IPS DF 4.7 (cell line): ENCODE results near the gene VWA2.
A peak's percentile ranks its signal among the peaks of the same experiment; 100 is the strongest.

Experiments
- DNase-seq: peaks from one replicate; pipeline ENCODE4 v3.0.0-alpha.2; 2013; ENCODE audit warnings: low spot score; ENCODE audit errors: extremely low read depth

Gene VWA2

GRCh38 chr10:114239117-114239993 is at the start of gene VWA2:
TSS of gene VWA2 (plus strand) at chr10:114239254. CDS start at chr10:114248714, 9,460 bp downstream.
- no peak for DNase-seq

GRCh38 chr10:114189700-114190099 is 49.4 kb upstream of the VWA2 start:
- no peak for DNase-seq

GRCh38 chr10:114195079-114195478 is 44.0 kb upstream of the VWA2 start:
- DNase-seq = no peak

GRCh38 chr10:114199239-114199638 is 39.8 kb upstream of the VWA2 start:
- DNase-seq = no peak

- DNase-seq = no peak
Measured at GRCh38 chr10:114202812-114203211, 36.2 kb upstream of the VWA2 start.

GRCh38 chr10:114206902-114207301 is 32.2 kb upstream of the VWA2 start:
- DNase-seq = no peak

- no peak for DNase-seq
Measured at GRCh38 chr10:114207349-114207748, 31.7 kb upstream of the VWA2 start.

- peak; percentile 11 for DNase-seq
Measured at GRCh38 chr10:114208351-114208750, 30.7 kb upstream of the VWA2 start.

- no peak for DNase-seq
Measured at GRCh38 chr10:114212153-114212552, 26.9 kb upstream of the VWA2 start.

GRCh38 chr10:114215033-114215432 is 24.0 kb upstream of the VWA2 start:
- DNase-seq = no peak

- no peak for DNase-seq
Measured at GRCh38 chr10:114220281-114220680, 18.8 kb upstream of the VWA2 start.

GRCh38 chr10:114221235-114221634 is 17.8 kb upstream of the VWA2 start:
- no peak for DNase-seq

- no peak for DNase-seq
Measured at GRCh38 chr10:114223066-114223465, 16.0 kb upstream of the VWA2 start.

GRCh38 chr10:114228156-114228555 is 10.9 kb upstream of the VWA2 start:
- DNase-seq = no peak

GRCh38 chr10:114232561-114233176 is 6.4 kb upstream of the VWA2 start:
- DNase-seq = no peak

GRCh38 chr10:114233482-114233881 is 5.6 kb upstream of the VWA2 start:
- DNase-seq = no peak

- DNase-seq = no peak
Measured at GRCh38 chr10:114234132-114234531, 4.9 kb upstream of the VWA2 start.

GRCh38 chr10:114239994-114240345 is 916 bp downstream of the VWA2 start:
- no peak for DNase-seq

GRCh38 chr10:114242235-114242634 is 3.2 kb downstream of the VWA2 start:
- DNase-seq = no peak

GRCh38 chr10:114243661-114244060 is 4.6 kb downstream of the VWA2 start:
- no peak for DNase-seq

GRCh38 chr10:114244126-114244525 is 5.1 kb downstream of the VWA2 start:
- DNase-seq = no peak

- DNase-seq = no peak
Measured at GRCh38 chr10:114245121-114245791, 6.2 kb downstream of the VWA2 start.
